Chondrocyte (in vitro differentiated cells): ENCODE measurements around the gene FBXO21. TPM values are rescaled to one million over a fixed set of nuclear protein-coding genes. Genes with fewer than 3 reads are reported as not detected.

Experiments
- DNase-seq: peaks from one replicate; pipeline ENCODE4 v3.0.0; 2021; ENCODE audit warnings: mixed read lengths, low spot score
- H3K27ac Mint-ChIP-seq: one replicate; pipeline ENCODE4 v1.8.0; 2021; ENCODE audit warnings: mild to moderate bottlenecking, moderate library complexity, mixed read lengths; ENCODE audit not compliant: unreplicated experiment
- H3K27me3 Mint-ChIP-seq: 2 replicates; pipeline ENCODE4 v1.8.0; 2021; ENCODE audit warnings: low read depth, mixed read lengths
- H3K36me3 Mint-ChIP-seq: 2 replicates; pipeline ENCODE4 v1.8.0; 2021; ENCODE audit warnings: low read depth, mixed read lengths
- H3K4me1 Mint-ChIP-seq: 2 replicates; pipeline ENCODE4 v1.8.0; 2021; ENCODE audit warnings: low read depth, mild to moderate bottlenecking, mixed read lengths
- H3K4me3 Mint-ChIP-seq: one replicate; pipeline ENCODE4 v1.8.0; 2021; ENCODE audit warnings: mild to moderate bottlenecking, moderate library complexity, mixed read lengths; ENCODE audit not compliant: unreplicated experiment
- H3K9me3 Mint-ChIP-seq: 2 replicates; pipeline ENCODE4 v1.8.0; 2021; ENCODE audit warnings: low read depth, mixed read lengths
- CTCF ChIP-seq: fragments of 200-600 bp; sonication (generic); IDR thresholded peaks from 2 replicates; pipeline ENCODE4 v1.5.0; 2021; ENCODE audit warnings: antibody characterized with exemption, mild to moderate bottlenecking, moderate library complexity
- total RNA-seq: library from RNA; stranded (reverse); gene quantifications from 3 replicates; pipeline ENCODE4 v1.2.1, GENCODE V29; 2021

Gene FBXO21
- total RNA-seq, 1 donor from 2014 or later, result 29.3 TPM

GRCh38 chr12:117180758-117181467 is 9.4 kb downstream of the FBXO21 start:
- DNase-seq, result no peak
- Mint-ChIP-seq H3K36me3 (peaks cover 43% of the 10 kb centered on the region), H3K4me3 (no peak overlapping the region), H3K9me3 (peaks cover 9% of the 10 kb centered on the region), H3K4me1 (no peaks in the 10 kb centered on the region), H3K27ac (no peak overlapping the region), H3K27me3 (no peaks in the 10 kb centered on the region)
- no peak for TF ChIP-seq CTCF

- no peaks in the 10 kb centered on the region for H3K4me1 Mint-ChIP-seq
- peaks cover 47% of the 10 kb centered on the region for H3K36me3 Mint-ChIP-seq
- peaks cover 9% of the 10 kb centered on the region for H3K9me3 Mint-ChIP-seq
- TF ChIP-seq CTCF, result no peak
- no peak overlapping the region for H3K27ac Mint-ChIP-seq
- no peaks in the 10 kb centered on the region for H3K27me3 Mint-ChIP-seq
- DNase-seq, result no peak
- H3K4me3 Mint-ChIP-seq, result no peak overlapping the region
These were observed 11.5 kb downstream of the FBXO21 start for GRCh38 chr12:117178745-117179144.

- no peak for DNase-seq
- Mint-ChIP-seq H3K36me3 (peaks cover 48% of the 10 kb centered on the region), H3K4me1 (no peaks in the 10 kb centered on the region), H3K27me3 (no peaks in the 10 kb centered on the region), H3K27ac (no peak overlapping the region), H3K9me3 (peaks cover 9% of the 10 kb centered on the region), H3K4me3 (no peak overlapping the region)
- TF ChIP-seq CTCF, result no peak
These were observed 12.0 kb downstream of the FBXO21 start for GRCh38 chr12:117178301-117178700.

GRCh38 chr12:117172168-117172567 is 18.1 kb downstream of the FBXO21 start:
- no peak for TF ChIP-seq CTCF
- Mint-ChIP-seq H3K27ac (no peak overlapping the region), H3K27me3 (no peaks in the 10 kb centered on the region), H3K36me3 (peaks cover 53% of the 10 kb centered on the region), H3K4me1 (no peaks in the 10 kb centered on the region), H3K9me3 (no peaks in the 10 kb centered on the region), H3K4me3 (no peak overlapping the region)
- no peak for DNase-seq

- H3K4me1 Mint-ChIP-seq, result no peaks in the 10 kb centered on the region
- H3K4me3 Mint-ChIP-seq, result no peak overlapping the region
- TF ChIP-seq CTCF, result no peak
- H3K27ac Mint-ChIP-seq, result no peak overlapping the region
- H3K9me3 Mint-ChIP-seq, result no peaks in the 10 kb centered on the region
- H3K27me3 Mint-ChIP-seq, result no peaks in the 10 kb centered on the region
- peaks cover 54% of the 10 kb centered on the region for H3K36me3 Mint-ChIP-seq
- no peak for DNase-seq
These were observed 18.6 kb downstream of the FBXO21 start for GRCh38 chr12:117171499-117172162.
